ENCODE data around the gene MTMR2. TPM values are rescaled to one million over a fixed set of nuclear protein-coding genes. Genes with fewer than 3 reads are reported as not detected.

Gene MTMR2
- total and polyA plus RNA-seq, 9 of the 15 experiments (the other 6 are each of a cell fraction or from before 2014, with no cell fraction given) = 12.6 to 35.8 (median 25.2) TPM

DNA sequence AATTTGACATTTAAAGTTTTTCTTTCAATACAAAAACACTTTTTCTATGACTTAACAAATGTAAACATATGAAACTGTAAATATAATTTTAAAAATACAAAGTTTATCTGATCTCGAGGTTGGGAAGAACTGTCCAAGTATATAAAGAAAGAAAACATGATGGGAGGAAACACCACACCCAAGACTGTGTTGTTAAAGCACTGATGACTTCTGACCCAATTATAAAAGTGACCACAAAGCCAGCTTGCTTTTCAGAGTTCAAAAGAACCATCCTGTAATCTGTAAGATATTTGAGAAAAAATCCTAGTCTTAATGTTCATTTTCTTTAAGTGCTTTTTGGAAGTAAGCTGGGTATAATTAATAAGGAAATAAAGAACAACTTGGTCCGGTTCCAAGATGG lies 118.0 kb downstream of the MTMR2 start (continued):
- no peak for TF ChIP-seq E2F8 (IDR thresholded peaks at IDR 0.05; ENCODE audit: low read depth, partially characterized antibody)

DNA sequence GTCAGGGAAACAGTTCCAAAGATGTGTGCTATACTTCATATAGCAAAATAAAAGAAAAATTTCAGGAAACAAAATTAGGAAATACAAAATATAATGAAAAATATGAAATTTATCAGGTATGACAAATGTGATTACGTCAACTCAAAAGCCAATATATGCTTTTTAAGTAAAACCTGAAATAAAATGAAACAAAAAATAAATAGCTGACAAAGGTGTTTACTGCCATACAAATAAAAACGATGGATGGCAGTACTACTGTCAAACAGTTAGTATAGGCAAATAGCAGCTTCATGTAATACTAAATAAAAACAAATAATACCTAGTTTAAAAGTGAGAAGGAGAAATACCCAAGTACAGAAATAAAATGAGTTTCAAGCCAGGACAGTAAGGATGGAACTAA lies 119.9 kb downstream of the MTMR2 start:
- ChIA-PET CTCF (ENCODE audit: low intra/inter-chr PET ratio) (no interaction called here), POLR2A (interaction anchor here (0.6 to 1.6 kb wide), 3 partner anchors 9 to 15 kb away, joined by 3 to 4 read pairs (median 3); partner anchors contain the start of genes CEP57 and FAM76B)
- Histone ChIP-seq H3K9ac (ENCODE audit: insufficient read depth in 1 of 2, low read depth in 2 of 2, low read length in 2 of 2) (no peak overlapping the region), H3K36me3 (ENCODE audit: control insufficient read depth, insufficient read depth, low read length) (peaks cover 68% of the 10 kb centered on the region), H4K20me1 (replicated peaks; ENCODE audit: control insufficient read depth, insufficient read depth, low read length) (no peaks in the 10 kb centered on the region), H3K4me1 (replicated peaks in 1 of 2; ENCODE audit: control insufficient read depth in 2 of 2, insufficient read depth in 2 of 2, low read length in 2 of 2) (no peaks in the 10 kb centered on the region), H3K9me3 (replicated peaks; ENCODE audit: control insufficient read depth, insufficient read depth, low read depth, low read length) (peaks cover 7% of the 10 kb centered on the region), H3K79me2 (ENCODE audit: control insufficient read depth, insufficient read depth, low read length) (no peaks in the 10 kb centered on the region; the same call in 2 of the 3 replicates), H3K4me3 (no peak overlapping the region), H3K4me2 (ENCODE audit: insufficient read depth, low read length) (no peak overlapping the region), H2AFZ (ENCODE audit: low read depth, low read length) (no peak overlapping the region), H3K27me3 (ENCODE audit: control insufficient read depth in 2 of 2, insufficient read depth in 2 of 2, low read length in 2 of 2) (no peaks in the 10 kb centered on the region), H3K9me1 (ENCODE audit: control insufficient read depth, insufficient read depth, low read length) (no peaks in the 10 kb centered on the region), H3K27ac (ENCODE audit: extremely low read depth, low read depth, low read length) (no peak overlapping the region)
- intact Hi-C loops (cut with micrococcal nuclease) (no loop called here), in situ Hi-C loops (cut with MboI) (no loop called here)
- peak; percentile 62 for TF ChIP-seq ZNF316 (IDR thresholded peaks at IDR 0.05)
- no peak for TF ChIP-seq PCBP1 (IDR thresholded peaks at IDR 0.05; ENCODE audit: low read depth, low read length, poor library complexity, severe bottlenecking)
- TF ChIP-seq, protein P1, sequence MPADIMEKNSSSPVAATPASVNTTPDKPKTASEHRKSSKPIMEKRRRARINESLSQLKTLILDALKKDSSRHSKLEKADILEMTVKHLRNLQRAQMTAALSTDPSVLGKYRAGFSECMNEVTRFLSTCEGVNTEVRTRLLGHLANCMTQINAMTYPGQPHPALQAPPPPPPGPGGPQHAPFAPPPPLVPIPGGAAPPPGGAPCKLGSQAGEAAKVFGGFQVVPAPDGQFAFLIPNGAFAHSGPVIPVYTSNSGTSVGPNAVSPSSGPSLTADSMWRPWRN (IDR thresholded peaks at IDR 0.05; ENCODE audit: low read depth) = no peak
- peak; percentile 32; the same call in 1 of the 2 replicates for TF ChIP-seq C11orf30 (IDR thresholded peaks at IDR 0.05; ENCODE audit: low read depth)
- 94% methylated on average over 2 of the region's 2 CpGs for WGBS (ENCODE audit: insufficient coverage, low coverage, missing lambda C conversion rate)
- ATAC-seq (no peak), DNase-seq (ENCODE audit: extremely low read depth in 1 of 4, low spot score in 3 of 4) (no peak), FAIRE-seq (no peak)
- BruUV-seq (replicated peaks) = no TSS peak
